Activated naive CD8-positive, alpha-beta T cell (primary cell): ENCODE results near the gene SPOCK3.

Experiments
- H3K27ac Mint-ChIP-seq: one replicate; pipeline ENCODE4 v1.8.0; 2021; ENCODE audit warnings: mixed read lengths
- H3K27me3 Mint-ChIP-seq: one replicate; pipeline ENCODE4 v1.8.0; 2021; ENCODE audit warnings: mixed read lengths
- H3K36me3 Mint-ChIP-seq: one replicate; pipeline ENCODE4 v1.8.0; 2021; ENCODE audit warnings: mixed read lengths
- H3K4me1 Mint-ChIP-seq: one replicate; pipeline ENCODE4 v1.8.0; 2021; ENCODE audit warnings: low read depth, mixed read lengths
- H3K4me3 Mint-ChIP-seq: one replicate; pipeline ENCODE4 v1.8.0; 2021; ENCODE audit warnings: mild to moderate bottlenecking, mixed read lengths
- H3K9me3 Mint-ChIP-seq: one replicate; pipeline ENCODE4 v1.8.0; 2021; ENCODE audit warnings: low read depth, mixed read lengths

The SPOCK3 gene

DNA sequence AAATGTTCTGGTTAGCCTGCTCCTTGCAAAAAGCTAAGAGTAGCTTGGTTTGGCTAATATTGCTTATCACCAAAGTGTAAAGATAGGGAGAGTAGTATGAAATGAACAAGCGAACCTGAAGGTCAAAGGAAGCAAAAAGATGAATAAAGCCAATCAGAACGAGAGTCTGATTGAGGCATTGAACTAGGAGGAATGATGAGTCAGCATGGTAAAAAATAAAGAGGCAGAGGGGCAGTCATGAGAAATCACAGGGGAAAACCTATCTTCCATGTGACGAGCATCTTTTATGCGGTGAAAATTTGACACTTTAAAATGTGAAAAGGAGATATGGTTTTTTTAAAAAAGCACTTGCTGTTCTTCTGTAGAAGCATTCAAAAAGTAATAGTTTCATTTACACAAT lies 533.7 kb downstream of the SPOCK3 start:
- Mint-ChIP-seq H3K36me3 (no peaks in the 10 kb centered on the region), H3K27ac (no peak overlapping the region), H3K4me1 (no peaks in the 10 kb centered on the region), H3K27me3 (no peaks in the 10 kb centered on the region), H3K4me3 (no peak overlapping the region), H3K9me3 (no peaks in the 10 kb centered on the region)

DNA sequence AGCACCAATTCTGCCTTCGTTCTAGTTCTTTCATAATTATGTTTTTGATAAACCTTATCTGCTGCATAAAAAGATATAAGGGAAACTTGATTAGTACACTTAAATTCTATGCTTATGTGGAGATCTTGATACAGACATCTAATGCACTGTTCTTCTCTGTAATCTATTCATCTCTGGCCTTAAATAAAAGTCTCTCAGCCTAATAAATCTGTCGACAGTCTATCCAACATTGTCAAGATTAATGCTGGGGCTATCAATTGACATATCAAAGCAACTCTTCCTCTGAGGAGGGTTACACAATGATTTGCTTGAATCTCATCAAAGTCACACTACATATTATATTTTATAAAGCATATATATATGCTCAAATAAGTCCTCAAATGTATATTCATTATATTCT lies 545.5 kb downstream of the SPOCK3 start:
- Mint-ChIP-seq H3K4me3 (no peak overlapping the region), H3K9me3 (peaks cover 10% of the 10 kb centered on the region), H3K27me3 (no peaks in the 10 kb centered on the region), H3K36me3 (no peaks in the 10 kb centered on the region), H3K27ac (no peak overlapping the region), H3K4me1 (no peaks in the 10 kb centered on the region)

DNA sequence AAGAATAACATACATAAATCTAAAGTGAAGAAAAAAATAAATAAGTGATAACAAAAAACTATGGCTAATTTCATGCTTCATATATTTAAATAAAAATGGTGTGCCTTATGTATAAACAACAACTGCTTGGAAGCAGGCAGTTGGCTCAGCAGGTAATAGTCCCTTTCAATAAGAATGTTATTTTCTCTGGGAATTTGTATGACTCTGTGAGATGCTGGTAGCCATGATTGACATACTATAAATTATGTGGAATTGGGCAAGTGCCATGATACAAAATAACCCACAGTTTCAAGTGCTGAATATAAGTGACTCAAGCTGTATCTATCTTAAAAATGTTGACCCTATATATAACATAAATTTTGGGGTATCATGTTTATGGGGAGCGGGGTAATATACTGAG lies 546.5 kb downstream of the SPOCK3 start:
- H3K4me1 Mint-ChIP-seq = no peaks in the 10 kb centered on the region

More for the DNA sequence above, 546.5 kb downstream of the SPOCK3 start:
- Mint-ChIP-seq H3K4me3 (no peak overlapping the region), H3K27ac (no peak overlapping the region), H3K9me3 (peaks cover 10% of the 10 kb centered on the region), H3K27me3 (no peaks in the 10 kb centered on the region), H3K36me3 (no peaks in the 10 kb centered on the region)
